ENCODE data around the gene C2CD2L. TPM values are rescaled to one million over a fixed set of nuclear protein-coding genes. Genes with fewer than 3 reads are reported as not detected.

Gene C2CD2L
- polyA plus RNA-seq, 2 of the 4 experiments (the other 2 are of a cell fraction), result 2.4 to 4.8 TPM

DNA sequence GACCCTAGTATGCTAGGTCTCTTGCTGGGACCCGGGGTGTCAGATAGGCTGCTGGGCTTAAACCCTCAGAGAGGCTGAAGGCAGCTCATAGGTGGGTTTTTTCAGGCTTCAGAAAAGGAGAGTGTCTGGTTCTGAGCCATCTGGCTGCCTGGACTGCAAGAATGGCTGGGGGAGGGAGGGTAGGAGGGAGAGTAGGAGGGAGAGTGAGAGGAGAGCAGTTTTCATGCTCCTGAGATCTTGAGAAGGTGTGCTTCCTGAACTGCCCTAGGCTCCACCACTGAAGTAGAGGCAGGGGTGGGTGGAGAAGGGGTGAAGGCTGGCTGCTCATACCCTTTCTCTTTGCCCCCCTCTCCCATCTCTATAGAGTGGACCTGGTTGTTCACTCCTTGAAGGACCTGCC lies 17.8 kb upstream of the C2CD2L start:
- no peak overlapping the region for H3K4me2 ChIP-seq
- no peak overlapping the region for H3K27ac ChIP-seq
- no peak for DNase-seq (ENCODE audit: low read depth in 1 of 2, low spot score in 1 of 2)
- 80% methylated on average over 1 of the region's 1 CpG for WGBS (ENCODE audit: missing lambda C conversion rate)
- no peak for FAIRE-seq
- no peak overlapping the region for H3K4me3 ChIP-seq
- no peak for ATAC-seq
- POLR2A ChIA-PET, result no interaction called here
- CTCF ChIA-PET, result no interaction called here
- TF ChIP-seq RCOR1 (IDR thresholded peaks at IDR 0.05; ENCODE audit: low read depth, low read length) (no peak), TP53 (CRISPR knock-in tag; IDR thresholded peaks at IDR 0.05) (no peak)
- H3K9me3 ChIP-seq, result no peaks in the 10 kb centered on the region
- peaks cover 44% of the 10 kb centered on the region for H3K4me1 ChIP-seq

DNA sequence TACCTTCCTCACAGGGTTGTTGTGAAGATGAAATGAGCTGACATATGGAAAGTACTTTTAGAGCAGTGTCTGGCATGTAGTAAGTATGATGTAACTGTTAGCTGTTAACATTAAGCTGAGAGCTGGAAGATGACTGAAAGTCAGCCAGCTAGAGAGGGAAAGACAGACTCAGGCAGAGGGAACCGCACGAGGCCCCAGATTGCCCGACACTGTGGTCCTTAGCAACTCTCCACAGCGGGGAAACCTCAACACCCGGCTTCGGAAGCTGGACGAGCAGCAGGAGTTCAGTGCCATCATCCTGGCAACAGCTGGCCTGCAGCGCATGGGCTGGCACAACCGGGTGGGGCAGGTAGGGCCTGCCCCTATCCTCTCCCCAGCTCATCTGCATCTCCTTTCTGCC lies 16.0 kb upstream of the C2CD2L start:
- no peaks in the 10 kb centered on the region for H3K9me3 ChIP-seq
- CTCF ChIA-PET, result interaction anchor here (1.0 to 1.3 kb wide), 3 partner anchors 9 to 105 kb away, joined by 3 to 4 read pairs (median 3); no protein-coding TSS in a partner anchor

DNA sequence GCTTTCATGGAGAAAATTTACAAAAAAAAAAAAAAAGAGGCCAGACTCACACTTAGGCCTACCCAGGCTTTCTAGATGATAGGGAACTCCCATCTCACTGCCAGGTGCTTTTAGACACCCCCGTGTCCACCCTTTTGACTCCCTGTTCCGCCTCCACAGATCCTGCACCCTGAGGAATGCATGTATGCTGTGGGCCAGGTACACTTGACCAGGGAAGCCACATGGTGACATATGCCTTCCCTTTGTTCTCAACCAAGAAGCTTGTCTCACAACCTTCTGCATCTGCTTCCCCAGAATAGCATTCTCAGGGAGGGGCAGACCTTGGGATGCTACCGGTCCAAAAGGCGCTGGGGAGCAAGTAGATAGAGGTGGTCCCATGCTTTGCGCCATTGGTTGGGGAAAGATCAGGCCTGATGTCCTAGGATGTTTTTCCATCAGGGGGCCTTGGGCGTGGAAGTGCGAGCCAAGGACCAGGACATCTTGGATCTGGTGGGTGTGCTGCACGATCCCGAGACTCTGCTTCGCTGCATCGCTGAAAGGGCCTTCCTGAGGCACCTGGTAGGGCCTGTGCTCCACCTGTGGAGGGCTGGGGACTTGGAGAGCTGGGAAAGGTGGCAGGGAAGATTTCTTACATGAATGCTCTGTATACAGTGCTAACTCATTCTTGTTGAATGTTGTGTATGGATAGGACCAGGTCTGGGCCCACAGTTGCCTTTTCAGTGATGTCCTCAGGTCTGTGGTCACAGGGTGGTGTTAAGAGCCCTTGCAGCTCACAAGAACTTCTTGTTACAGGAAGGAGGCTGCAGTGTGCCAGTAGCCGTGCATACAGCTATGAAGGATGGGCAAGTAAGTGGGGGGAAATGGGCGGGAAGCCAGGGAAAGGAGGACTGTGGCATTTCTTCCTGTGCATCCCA lies 14.9 kb upstream of the C2CD2L start:
- ATAC-seq (no peak), FAIRE-seq (no peak), DNase-seq (ENCODE audit: low read depth in 1 of 2, low spot score in 1 of 2) (no peak)
- Histone ChIP-seq H3K4me3 (peak overlapping the region; percentile 68; the same call in 2 of the 3 replicates), H3K27ac (peak overlapping the region in 1 of 2 experiments; percentile 100; a peak in 1 of 6 replicates), H3K4me1 (peaks cover 37% of the 10 kb centered on the region), H3K4me2 (peak overlapping the region; percentile 89), H3K9me3 (no peaks in the 10 kb centered on the region)
- TF ChIP-seq RNF2 (IDR thresholded peaks at IDR 0.05; ENCODE audit: borderline replicate concordance, low read depth), result no peak
- TF ChIP-seq TP53 (CRISPR knock-in tag; IDR thresholded peaks at IDR 0.05), result no peak
- TF ChIP-seq, protein P1, sequence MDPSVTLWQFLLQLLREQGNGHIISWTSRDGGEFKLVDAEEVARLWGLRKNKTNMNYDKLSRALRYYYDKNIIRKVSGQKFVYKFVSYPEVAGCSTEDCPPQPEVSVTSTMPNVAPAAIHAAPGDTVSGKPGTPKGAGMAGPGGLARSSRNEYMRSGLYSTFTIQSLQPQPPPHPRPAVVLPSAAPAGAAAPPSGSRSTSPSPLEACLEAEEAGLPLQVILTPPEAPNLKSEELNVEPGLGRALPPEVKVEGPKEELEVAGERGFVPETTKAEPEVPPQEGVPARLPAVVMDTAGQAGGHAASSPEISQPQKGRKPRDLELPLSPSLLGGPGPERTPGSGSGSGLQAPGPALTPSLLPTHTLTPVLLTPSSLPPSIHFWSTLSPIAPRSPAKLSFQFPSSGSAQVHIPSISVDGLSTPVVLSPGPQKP (IDR thresholded peaks at IDR 0.05; ENCODE audit: low read depth, low read length), result no peak
- no peak for TF ChIP-seq SMC3 (IDR thresholded peaks at IDR 0.05)
- no peak for TF ChIP-seq FOSB (CRISPR knock-in tag; IDR thresholded peaks at IDR 0.05)
- peak; percentile 17; the same call in 1 of the 2 replicates for TF ChIP-seq POLR2A (IDR thresholded peaks at IDR 0.05; ENCODE audit: low read length)
- TF ChIP-seq, protein P2, sequence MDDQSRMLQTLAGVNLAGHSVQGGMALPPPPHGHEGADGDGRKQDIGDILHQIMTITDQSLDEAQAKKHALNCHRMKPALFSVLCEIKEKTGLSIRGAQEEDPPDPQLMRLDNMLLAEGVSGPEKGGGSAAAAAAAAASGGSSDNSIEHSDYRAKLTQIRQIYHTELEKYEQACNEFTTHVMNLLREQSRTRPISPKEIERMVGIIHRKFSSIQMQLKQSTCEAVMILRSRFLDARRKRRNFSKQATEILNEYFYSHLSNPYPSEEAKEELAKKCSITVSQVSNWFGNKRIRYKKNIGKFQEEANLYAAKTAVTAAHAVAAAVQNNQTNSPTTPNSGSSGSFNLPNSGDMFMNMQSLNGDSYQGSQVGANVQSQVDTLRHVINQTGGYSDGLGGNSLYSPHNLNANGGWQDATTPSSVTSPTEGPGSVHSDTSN (IDR thresholded peaks at IDR 0.05), result 0 out of 2 replicates have a peak, but pooled peaks have one; percentile 35
- TF ChIP-seq RCOR1 (IDR thresholded peaks at IDR 0.05; ENCODE audit: low read depth, low read length), result no peak
- TF ChIP-seq, protein P3, sequence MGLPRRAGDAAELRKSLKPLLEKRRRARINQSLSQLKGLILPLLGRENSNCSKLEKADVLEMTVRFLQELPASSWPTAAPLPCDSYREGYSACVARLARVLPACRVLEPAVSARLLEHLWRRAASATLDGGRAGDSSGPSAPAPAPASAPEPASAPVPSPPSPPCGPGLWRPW (IDR thresholded peaks at IDR 0.05), result no peak
- no peak for TF ChIP-seq HDAC2 (IDR thresholded peaks at IDR 0.05)
- no peak for TF ChIP-seq SREBF2 (IDR thresholded peaks at IDR 0.05)
- no peak for TF ChIP-seq HEYL (CRISPR knock-in tag; IDR thresholded peaks at IDR 0.05)
- no peak for TF ChIP-seq ZSCAN20 (CRISPR knock-in tag; IDR thresholded peaks at IDR 0.05)
- TF ChIP-seq PHF8 (IDR thresholded peaks at IDR 0.05; ENCODE audit: borderline replicate concordance, low read depth), result no peak
- TF ChIP-seq NR3C1 (IDR thresholded peaks at IDR 0.05), result no peak
- TF ChIP-seq CHD4 (IDR thresholded peaks at IDR 0.05; ENCODE audit: borderline replicate concordance), result no peak
- no peak for TF ChIP-seq MAZ (IDR thresholded peaks at IDR 0.05; ENCODE audit: borderline replicate concordance, low read depth, low read length)
- POLR2A ChIA-PET, result no interaction called here
- CTCF ChIA-PET, result interaction anchor here (0.9 to 1.3 kb wide), 3 partner anchors 10 to 104 kb away, joined by 3 to 4 read pairs (median 3); no protein-coding TSS in a partner anchor
- WGBS (ENCODE audit: missing lambda C conversion rate), result 80% methylated on average over 13 of the region's 13 CpGs

More for the DNA sequence above, 16.0 kb upstream of the C2CD2L start:
- TF ChIP-seq, protein P3 (IDR thresholded peaks at IDR 0.05), result no peak
- TF ChIP-seq, protein P2 (IDR thresholded peaks at IDR 0.05), result no peak
- TF ChIP-seq TP53 (CRISPR knock-in tag; IDR thresholded peaks at IDR 0.05), result no peak
- 89% methylated on average over 9 of the region's 9 CpGs for WGBS (ENCODE audit: missing lambda C conversion rate)
- no peak for FAIRE-seq
- H3K4me3 ChIP-seq, result no peak overlapping the region
- H3K27ac ChIP-seq, result no peak overlapping the region
- H3K4me1 ChIP-seq, result peaks cover 44% of the 10 kb centered on the region
- no peak for DNase-seq (ENCODE audit: low read depth in 1 of 2, low spot score in 1 of 2)
- H3K4me2 ChIP-seq, result no peak overlapping the region
- POLR2A ChIA-PET, result interaction anchor here (0.8 kb wide), 1 partner anchor 11 kb away, joined by 3 read pairs; the partner anchor contains the start of gene DPAGT1
- ATAC-seq, result no peak

Measured in A549 (cell line).